Measurements from ENCODE around the gene NEURL3. TPM values are rescaled to one million over a fixed set of nuclear protein-coding genes. Genes with fewer than 3 reads are reported as not detected.
A peak's percentile ranks its signal among the peaks of the same experiment; 100 is the strongest.
"Not testable (repeated sequence)": the region's sequence is repeated elsewhere in the genome, so short reads cannot be mapped to it uniquely, and the experiment has no call there.

Gene NEURL3
- total and polyA plus RNA-seq, 2 experiments from 2014 or later = 1.8 to 8.1 TPM

GRCh38 chr2:96499061-96499960 lies 5.8 kb downstream of the NEURL3 start:
- Histone ChIP-seq H2AFZ (no peak overlapping the region), H3K27me3 (no peaks in the 10 kb centered on the region), H3K79me2 (no peaks in the 10 kb centered on the region), H3K27ac (no peak overlapping the region), H3K9me3 (ENCODE audit: low read depth) (no peaks in the 10 kb centered on the region), H4K20me1 (ENCODE audit: insufficient read depth, poor library complexity, severe bottlenecking) (no peaks in the 10 kb centered on the region), H3K4me1 (ENCODE audit: insufficient read depth) (no peaks in the 10 kb centered on the region), H3K4me3 (no peak overlapping the region), H3K4me2 (no peak overlapping the region), H3K36me3 (replicated peaks; ENCODE audit: insufficient read depth, low read depth) (no peaks in the 10 kb centered on the region), H3K9me2 (replicated peaks; ENCODE audit: insufficient read depth) (no peaks in the 10 kb centered on the region)
- 90% methylated on average over 15 of the region's 15 CpGs for WGBS (ENCODE audit: low lambda C conversion rate, missing lambda C conversion rate)
- peak; percentile 2 for DNase-seq (ENCODE audit: low spot score)
- TF ChIP-seq EZH2 (IDR thresholded peaks at IDR 0.05; ENCODE audit: borderline replicate concordance) = no peak
- TF ChIP-seq EZH2phosphoT487 (IDR thresholded peaks at IDR 0.05; ENCODE audit: low read depth, severe bottlenecking, unreplicated experiment) = no peak
- TF ChIP-seq CTCF (IDR thresholded peaks at IDR 0.05; ENCODE audit: poor library complexity) = no peak

- H3K27me3 ChIP-seq; H3K79me2 ChIP-seq; H3K9me3 ChIP-seq (ENCODE audit: low read depth); DNase-seq (ENCODE audit: low spot score); H3K4me3 ChIP-seq; H3K36me3 ChIP-seq (replicated peaks; ENCODE audit: insufficient read depth, low read depth); H3K27ac ChIP-seq; H3K4me1 ChIP-seq (ENCODE audit: insufficient read depth); H3K9me2 ChIP-seq (replicated peaks; ENCODE audit: insufficient read depth); H2AFZ ChIP-seq; H4K20me1 ChIP-seq (ENCODE audit: insufficient read depth, poor library complexity, severe bottlenecking); H3K4me2 ChIP-seq: not testable (repeated sequence)
- WGBS (ENCODE audit: low lambda C conversion rate, missing lambda C conversion rate) = 87% methylated on average over 6 of the region's 6 CpGs
Observed at GRCh38 chr2:96498611-96499010, 6.5 kb downstream of the NEURL3 start.

- no peaks in the 10 kb centered on the region for H3K79me2 ChIP-seq
- no peak for DNase-seq (ENCODE audit: low spot score)
- H3K9me2 ChIP-seq (replicated peaks; ENCODE audit: insufficient read depth) = no peaks in the 10 kb centered on the region
- TF ChIP-seq CTCF (IDR thresholded peaks at IDR 0.05; ENCODE audit: poor library complexity) (no peak), EZH2 (IDR thresholded peaks at IDR 0.05; ENCODE audit: borderline replicate concordance) (no peak), EZH2phosphoT487 (IDR thresholded peaks at IDR 0.05; ENCODE audit: low read depth, severe bottlenecking, unreplicated experiment) (no peak)
- no peaks in the 10 kb centered on the region for H3K9me3 ChIP-seq (ENCODE audit: low read depth)
- H2AFZ ChIP-seq = no peak overlapping the region
- no peaks in the 10 kb centered on the region for H3K4me1 ChIP-seq (ENCODE audit: insufficient read depth)
- no peaks in the 10 kb centered on the region for H3K36me3 ChIP-seq (replicated peaks; ENCODE audit: insufficient read depth, low read depth)
- no peaks in the 10 kb centered on the region for H3K27me3 ChIP-seq
- no peak overlapping the region for H3K4me3 ChIP-seq
- H3K27ac ChIP-seq = no peak overlapping the region
- no peaks in the 10 kb centered on the region for H4K20me1 ChIP-seq (ENCODE audit: insufficient read depth, poor library complexity, severe bottlenecking)
- WGBS (ENCODE audit: low lambda C conversion rate, missing lambda C conversion rate) = 79% methylated on average over 12 of the region's 12 CpGs
- H3K4me2 ChIP-seq = no peak overlapping the region
Observed at GRCh38 chr2:96498021-96498431, 7.1 kb downstream of the NEURL3 start.

- no peak for DNase-seq (ENCODE audit: low spot score)
- H3K79me2 ChIP-seq = no peaks in the 10 kb centered on the region
- 74% methylated on average over 6 of the region's 6 CpGs for WGBS (ENCODE audit: low lambda C conversion rate, missing lambda C conversion rate)
- no peaks in the 10 kb centered on the region for H3K4me1 ChIP-seq (ENCODE audit: insufficient read depth)
- H3K9me2 ChIP-seq (replicated peaks; ENCODE audit: insufficient read depth) = no peaks in the 10 kb centered on the region
- H3K27ac ChIP-seq = no peak overlapping the region
- TF ChIP-seq EZH2 (IDR thresholded peaks at IDR 0.05; ENCODE audit: borderline replicate concordance) = no peak
- no peak for TF ChIP-seq CTCF (IDR thresholded peaks at IDR 0.05; ENCODE audit: poor library complexity)
- TF ChIP-seq EZH2phosphoT487 (IDR thresholded peaks at IDR 0.05; ENCODE audit: low read depth, severe bottlenecking, unreplicated experiment) = no peak
- no peak overlapping the region for H3K4me2 ChIP-seq
- no peak overlapping the region for H2AFZ ChIP-seq
- no peaks in the 10 kb centered on the region for H3K36me3 ChIP-seq (replicated peaks; ENCODE audit: insufficient read depth, low read depth)
- H4K20me1 ChIP-seq (ENCODE audit: insufficient read depth, poor library complexity, severe bottlenecking) = no peaks in the 10 kb centered on the region
- no peaks in the 10 kb centered on the region for H3K9me3 ChIP-seq (ENCODE audit: low read depth)
- no peak overlapping the region for H3K4me3 ChIP-seq
- H3K27me3 ChIP-seq = no peaks in the 10 kb centered on the region
Observed at GRCh38 chr2:96495982-96496629, 9.1 kb downstream of the NEURL3 start.
